ENCODE data around the gene PHLDA3. TPM values are rescaled to one million over a fixed set of nuclear protein-coding genes. Genes with fewer than 3 reads are reported as not detected.

PHLDA3 gene
- total RNA-seq, 4 donors from 2014 or later = 95.4 to 350 (median 150) TPM

DNA sequence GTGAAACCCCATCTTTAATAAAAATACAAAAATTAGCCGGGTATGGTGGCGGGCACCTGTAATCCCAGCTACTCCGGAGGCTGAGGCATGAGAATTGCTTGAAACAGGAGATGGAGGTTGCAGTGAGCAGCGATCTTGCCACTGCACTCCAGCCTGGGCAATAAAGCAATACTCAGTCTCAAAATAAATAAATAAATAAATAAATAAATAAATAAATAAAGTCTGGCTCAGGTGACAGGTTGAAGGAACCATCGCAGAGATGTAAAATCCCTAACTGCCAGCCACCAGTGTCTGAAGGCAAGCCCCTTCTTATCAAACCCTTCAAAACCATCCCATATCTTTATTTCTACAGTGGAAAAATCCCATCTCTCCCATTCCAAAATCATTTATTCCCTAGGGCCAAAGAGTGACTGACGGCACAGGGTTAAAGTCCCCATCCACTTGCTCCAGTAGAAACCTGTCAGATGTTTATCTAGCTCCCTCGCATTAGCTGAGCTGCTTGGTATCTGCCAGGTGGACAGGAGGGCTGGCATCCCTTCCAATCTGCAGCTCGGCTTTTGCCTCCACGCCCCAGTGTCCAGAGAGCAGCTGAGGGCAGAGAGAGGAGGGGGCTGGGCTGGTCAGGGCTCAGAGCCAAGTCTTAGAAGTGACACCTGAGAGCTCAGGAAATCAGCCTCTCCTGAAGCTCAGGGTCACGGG is 33.0 kb upstream of the PHLDA3 start:
- TF ChIP-seq CTCF (IDR thresholded peaks at IDR 0.05; ENCODE audit: low read depth) = no peak

- TF ChIP-seq CTCF (IDR thresholded peaks at IDR 0.05; ENCODE audit: low read depth) = no peak
Measured at GRCh38 chr1:201501144-201501543, 32.2 kb upstream of the PHLDA3 start.

DNA sequence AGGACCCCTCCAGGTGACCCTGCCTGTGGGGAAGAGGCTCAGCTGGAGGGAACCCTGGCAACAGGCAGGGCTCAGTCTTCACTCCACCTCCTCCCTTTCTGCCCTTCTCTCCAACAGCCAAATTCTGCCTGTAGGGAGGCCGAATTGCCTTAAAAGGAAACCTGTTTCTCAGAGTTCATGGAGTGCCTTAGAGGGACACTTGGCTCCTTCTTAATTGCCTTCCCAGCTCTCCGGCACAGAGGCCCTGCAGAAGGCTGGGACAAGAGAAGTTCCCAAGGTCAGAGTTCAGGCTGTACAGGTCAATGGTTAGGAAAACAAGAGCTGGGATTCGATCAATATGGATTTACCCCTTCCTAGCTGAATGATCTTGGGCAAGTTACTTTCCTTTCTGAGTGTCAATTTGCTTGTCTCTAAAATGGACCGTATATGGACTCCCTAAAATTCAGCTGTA is 31.7 kb upstream of the PHLDA3 start:
- TF ChIP-seq CTCF (IDR thresholded peaks at IDR 0.05; ENCODE audit: low read depth) = no peak

- no peak for TF ChIP-seq CTCF (IDR thresholded peaks at IDR 0.05; ENCODE audit: low read depth)
Measured at GRCh38 chr1:201499795-201500669, 31.0 kb upstream of the PHLDA3 start.

DNA sequence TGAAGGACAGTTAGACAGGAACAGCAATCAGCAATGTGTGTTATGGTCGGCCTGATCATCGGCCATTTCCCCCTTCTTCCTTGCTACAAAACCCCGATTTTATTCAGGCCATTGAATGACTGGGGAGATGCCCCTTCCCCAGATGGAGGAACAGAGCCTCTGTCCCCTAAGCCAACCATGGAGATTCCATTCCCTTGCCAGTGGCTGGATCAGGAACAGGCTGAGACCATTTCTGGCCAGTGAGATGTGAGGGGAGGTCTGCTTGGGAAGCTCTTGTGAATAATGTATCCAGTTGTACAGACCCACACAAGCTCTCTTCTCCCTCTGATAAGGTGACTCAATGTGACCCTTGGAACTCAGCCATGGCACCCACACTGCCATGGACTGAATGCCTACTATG is 30.2 kb upstream of the PHLDA3 start:
- TF ChIP-seq CTCF (IDR thresholded peaks at IDR 0.05; ENCODE audit: low read depth) = no peak

- no peak for TF ChIP-seq CTCF (IDR thresholded peaks at IDR 0.05; ENCODE audit: low read depth)
Measured at GRCh38 chr1:201498621-201499020, 29.6 kb upstream of the PHLDA3 start.

GRCh38 chr1:201497935-201498509 is 29.0 kb upstream of the PHLDA3 start:
- no peak for TF ChIP-seq CTCF (IDR thresholded peaks at IDR 0.05; ENCODE audit: low read depth)

All from subcutaneous adipose tissue (tissue), 4 donors.